Activated CD4-positive, CD25-positive, alpha-beta regulatory T cell treated with anti-CD3 and anti-CD28 coated beads, Interleukin-2, amount 50 U/mL, for 72 hours (primary cell): ENCODE results near the gene GNPDA1.

Experiments used
- DNase-seq: peaks from one replicate; pipeline ENCODE4 v3.0.0; 2021

The GNPDA1 gene

DNA sequence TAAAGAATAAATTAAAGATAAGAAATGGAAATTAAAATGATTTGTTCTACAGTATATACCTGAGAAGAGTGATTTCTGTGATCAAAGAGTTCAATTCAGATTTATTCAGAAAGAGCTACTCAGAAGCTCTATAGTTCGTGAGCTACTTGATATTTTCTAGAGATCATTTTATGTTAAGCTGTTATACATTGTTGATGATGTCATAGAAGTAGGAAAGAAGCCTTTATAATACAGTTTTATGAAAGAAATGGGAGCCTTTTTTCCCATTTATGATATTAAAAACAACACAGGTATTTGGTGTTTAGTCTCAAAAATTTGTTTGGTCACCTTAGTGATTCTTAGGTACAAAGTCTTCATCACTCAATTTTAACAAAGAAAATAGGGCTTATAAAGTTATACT lies 23.1 kb downstream of the GNPDA1 start:
- no peak for DNase-seq

DNA sequence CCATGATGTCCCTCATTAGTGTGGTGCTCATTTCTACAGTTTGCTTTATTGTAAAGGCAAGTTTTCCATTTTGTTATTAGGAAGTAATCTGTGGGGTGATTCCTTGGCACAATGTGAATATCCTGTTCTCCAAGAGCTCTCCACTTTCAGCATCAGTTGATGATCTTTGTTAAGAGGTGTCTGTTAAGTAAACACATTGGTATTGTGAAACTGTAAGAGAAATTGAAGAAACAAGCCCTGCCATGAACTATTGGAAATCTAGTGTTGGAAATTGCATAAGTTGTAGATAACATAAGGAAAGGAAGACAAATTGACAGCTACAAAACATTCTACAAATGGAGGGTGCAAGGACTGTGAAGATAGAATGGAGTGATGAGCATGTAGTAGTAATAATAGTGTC lies 26.8 kb downstream of the GNPDA1 start:
- DNase-seq: no peak

DNA sequence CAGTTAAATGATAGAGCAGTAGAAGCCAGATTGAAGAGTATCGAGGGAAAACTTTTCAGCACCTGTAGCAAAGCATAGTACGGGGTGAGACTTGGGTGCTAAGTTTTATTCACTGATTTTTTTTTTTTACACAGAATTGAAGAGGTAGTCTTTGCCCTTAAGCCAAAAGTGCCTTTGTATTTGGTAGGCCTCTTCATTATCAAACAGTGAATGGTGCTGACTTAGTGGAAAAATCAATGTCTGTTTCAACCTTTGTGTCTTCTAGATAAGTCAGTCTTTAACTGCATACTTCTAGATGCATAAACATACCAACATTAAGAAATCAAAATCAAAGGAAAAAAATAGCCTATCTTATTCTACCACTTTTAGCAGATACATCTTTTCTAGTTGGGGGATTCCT lies 30.2 kb downstream of the GNPDA1 start:
- no peak for DNase-seq

DNA sequence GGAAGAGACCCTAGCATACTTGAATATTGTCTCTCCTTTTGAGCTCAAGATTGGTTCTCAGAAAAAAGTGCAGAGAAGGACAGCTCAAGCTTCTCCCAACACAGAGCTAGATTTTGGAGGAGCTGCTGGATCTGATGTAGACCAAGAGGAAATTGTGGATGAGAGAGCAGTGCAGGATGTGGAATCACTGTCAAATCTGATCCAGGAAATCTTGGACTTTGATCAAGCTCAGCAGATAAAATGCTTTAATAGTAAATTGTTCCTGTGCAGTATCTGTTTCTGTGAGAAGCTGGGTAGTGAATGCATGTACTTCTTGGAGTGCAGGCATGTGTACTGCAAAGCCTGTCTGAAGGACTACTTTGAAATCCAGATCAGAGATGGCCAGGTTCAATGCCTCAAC lies 34.4 kb downstream of the GNPDA1 start:
- no peak for DNase-seq

DNA sequence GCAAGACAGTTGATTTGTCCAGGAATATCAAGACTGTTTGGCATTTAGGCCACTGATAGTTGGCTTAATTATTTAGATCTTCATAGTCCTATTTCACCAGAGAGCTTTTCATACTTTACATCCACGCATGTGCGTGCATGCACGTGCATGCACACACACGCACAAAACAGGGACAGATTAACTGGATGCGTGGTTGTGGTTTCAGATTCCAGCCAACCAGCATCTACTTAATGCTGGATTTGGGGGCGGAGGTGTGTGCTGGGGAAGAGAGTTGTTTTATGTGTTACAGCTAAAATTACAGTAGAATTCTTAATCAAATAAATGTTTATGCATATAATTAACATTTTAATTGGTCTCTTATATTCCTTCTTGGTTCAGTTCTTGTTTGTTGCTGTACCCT lies 36.7 kb downstream of the GNPDA1 start:
- DNase-seq: no peak

DNA sequence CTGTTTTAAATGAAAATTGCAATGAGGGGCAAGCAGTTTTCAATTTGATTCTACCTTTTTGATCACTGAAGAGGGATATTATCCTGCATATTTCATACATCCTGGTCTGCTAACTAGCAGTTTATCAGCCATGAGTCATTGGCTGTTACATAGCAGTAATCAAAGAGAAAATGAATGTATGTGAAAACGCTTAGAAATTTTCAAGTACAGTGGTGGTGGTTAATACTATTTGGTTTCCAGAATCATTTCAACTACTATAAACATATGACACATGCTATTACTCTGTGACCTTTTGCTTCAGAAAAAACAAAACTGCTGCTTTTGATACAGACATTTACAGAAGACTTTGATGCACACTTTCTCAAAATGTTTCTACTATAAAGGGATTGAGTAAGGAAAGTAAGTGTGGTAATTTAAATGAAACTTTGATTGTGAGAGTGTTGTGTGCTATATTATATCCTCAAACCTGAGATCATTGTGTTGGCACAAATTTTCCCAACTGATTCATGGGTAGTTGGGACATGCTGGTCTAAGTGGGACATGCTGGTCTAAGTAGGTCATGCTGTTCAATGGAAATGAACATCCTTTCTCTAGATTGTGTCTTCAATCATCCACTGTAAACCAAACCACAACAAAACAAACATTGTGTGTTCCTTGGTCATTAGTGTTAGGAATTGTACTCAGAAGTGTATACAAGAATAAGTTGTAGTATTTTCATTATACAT lies 38.8 kb downstream of the GNPDA1 start:
- no peak for DNase-seq

DNA sequence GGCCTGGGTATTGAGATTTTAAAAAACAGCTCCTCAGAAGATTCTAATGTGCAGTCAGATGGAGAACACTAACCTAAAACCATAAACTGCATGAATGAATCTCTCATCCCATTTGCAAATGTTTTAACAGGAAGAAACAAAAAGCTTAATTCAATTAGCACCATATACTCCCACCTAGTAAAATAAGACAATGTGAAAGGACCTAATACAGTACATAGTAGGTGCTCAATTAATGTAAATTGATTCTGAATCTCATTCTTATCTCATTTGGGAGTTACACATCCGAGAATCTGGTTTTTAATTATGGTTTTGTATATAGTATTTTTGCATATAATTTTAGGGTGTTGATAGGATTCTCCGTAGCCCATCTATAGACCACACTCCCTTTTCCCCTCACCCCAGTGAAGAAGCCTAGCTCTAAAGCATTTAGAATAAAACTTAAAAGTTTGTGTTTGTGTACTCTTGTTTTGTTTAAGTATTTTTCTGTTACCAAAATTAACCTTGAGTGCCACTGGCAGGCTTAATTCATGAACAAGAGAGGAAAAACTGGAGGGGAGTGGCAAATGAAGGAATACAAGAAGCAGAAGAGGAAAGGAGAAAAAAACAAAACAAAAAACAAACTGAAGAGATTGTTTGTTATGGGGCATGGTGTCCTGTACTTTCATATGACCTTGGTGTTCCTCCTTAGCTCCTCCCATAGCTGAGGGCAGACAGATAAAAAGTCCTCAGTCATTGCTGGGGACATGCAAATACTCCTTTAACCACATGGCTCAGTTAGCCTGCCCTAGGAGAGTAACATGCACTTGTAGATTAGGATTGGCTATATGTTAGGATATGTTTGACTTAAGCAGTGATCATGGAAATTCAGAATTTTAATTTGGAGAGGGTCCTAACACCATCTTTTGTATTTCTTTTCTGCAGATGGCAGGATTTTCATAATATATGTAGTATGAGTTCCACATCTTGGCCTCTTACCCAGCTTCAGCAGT lies 42.8 kb downstream of the GNPDA1 start:
- DNase-seq: no peak

DNA sequence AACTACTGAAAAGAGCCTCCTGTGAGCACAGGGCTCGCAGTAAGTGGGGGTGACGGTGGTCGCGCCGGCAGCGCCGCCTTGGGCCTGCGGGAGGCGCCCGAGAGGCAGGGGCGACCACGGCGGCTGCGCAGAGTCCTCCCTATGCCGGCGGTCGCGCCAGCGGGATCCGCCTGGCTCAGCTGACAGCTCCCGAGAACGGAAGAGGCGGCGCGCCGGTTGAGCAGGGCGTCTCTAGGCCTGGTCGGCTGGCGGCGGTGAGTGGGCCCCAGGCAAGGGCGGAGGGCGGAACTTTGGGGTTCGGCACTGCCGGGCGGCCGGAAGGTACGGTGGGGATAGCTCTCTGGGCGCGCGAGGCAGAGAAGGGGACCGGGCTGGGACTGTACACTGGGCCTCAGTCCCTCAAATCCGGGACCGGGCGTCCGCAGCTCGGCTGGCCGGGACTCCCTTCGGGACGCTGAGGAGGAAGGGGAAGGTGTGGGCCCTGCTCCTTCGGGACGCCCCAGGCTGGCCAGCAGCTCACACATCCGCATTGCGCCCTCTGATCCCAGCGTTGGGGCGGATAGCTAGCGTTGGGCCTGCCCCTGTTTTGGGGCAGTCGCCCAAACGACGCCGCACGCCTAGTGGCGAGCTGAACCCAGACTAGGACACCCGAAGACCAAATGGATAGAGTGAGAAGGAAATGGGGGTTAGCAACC lies 43.8 kb downstream of the GNPDA1 start, which contains the start of gene RNF14:
Gene RNF14, plus strand, starts transcription at position 192 of the 695 bp plus-strand sequence. CDS start 4,484 bp downstream, outside the sequence.
- DNase-seq: peak; percentile 94

DNA sequence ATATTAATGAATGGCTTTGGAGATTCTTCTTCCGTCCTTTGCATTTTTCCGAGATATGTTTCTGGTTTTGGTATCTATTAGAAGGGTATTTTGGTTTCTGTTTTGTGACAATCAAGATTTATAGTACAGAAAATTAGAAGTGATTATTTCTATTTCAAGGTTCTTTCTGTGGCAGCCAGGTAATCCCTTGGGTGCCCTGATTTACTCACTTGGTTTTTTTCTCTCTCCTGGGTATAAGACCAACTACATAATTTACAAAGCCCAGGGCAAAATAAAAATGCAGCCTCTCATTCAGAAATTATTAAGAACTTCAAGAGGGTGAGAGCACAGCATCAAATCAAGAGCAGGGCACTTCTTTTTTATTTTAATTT lies 45.9 kb downstream of the GNPDA1 start:
- no peak for DNase-seq

DNA sequence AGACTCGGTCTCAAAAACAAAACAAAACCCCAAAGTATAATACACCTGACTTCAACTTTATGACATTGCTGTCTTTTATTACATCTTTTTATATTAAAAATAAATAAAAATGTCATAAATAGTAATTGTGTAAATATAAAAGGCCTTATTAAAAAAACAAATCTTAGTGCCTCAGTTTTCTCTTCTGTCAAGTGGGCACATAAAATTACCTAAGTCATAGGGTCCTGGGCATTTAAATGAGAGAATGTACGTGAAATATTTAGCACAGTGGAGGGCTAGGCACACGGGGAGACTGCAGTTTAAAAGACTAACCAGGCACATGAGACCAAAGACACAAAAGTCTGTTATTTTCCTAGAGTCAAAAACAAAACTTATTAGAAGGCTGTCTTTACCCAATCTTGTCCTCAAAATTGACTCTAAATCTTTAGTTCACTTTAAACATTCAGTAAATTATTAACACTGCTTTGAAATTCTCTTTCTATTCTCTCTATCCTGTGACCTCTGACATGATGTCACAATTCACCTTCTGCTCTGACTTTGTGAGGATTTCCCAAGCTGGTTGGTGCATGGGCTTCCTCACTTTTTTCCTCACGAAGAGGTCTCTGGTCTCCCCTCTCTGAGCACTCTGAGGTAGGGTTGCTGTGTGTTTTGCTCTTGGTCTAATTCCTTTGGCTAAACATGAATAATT lies 46.4 kb downstream of the GNPDA1 start:
- DNase-seq: no peak

DNA sequence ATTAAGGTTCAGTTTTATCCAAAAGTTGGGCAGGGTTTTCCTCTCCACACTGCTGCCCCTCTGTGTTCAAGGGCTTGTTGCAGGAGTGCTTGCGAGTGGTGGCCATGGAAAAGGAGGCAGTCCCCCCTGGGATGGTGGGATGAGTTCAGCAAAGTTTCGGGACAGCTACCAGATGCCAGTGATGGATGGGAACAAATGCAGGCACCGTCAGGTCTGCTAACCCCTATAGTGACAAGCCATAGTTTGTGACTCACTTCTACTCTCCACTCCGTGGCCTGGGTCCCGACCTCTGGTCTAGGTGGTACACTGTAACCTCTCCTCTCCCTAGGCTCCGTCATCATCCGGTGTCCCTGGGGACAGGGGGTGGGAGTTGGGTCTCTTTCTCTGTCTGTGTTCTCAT lies 47.8 kb downstream of the GNPDA1 start:
- DNase-seq: no peak

DNA sequence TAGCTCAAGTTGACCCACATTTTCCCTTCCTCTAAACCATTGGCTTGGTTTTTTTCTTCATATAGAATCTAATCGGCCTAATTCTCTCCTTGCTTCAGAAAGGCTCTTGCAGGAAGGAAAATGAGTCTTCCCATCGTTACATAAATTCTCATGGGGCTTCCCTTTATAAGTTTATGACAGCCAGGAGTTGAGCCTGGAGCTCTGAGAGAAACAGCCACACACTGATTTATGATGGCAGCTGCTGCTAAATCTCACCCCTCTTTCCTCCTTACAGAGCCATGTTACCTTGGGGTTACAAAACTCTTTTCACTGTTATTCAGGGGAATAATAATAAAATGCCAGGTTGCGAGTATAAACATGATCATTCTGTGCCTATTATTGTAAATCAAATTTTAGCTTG lies 49.1 kb downstream of the GNPDA1 start:
- DNase-seq: no peak

DNA sequence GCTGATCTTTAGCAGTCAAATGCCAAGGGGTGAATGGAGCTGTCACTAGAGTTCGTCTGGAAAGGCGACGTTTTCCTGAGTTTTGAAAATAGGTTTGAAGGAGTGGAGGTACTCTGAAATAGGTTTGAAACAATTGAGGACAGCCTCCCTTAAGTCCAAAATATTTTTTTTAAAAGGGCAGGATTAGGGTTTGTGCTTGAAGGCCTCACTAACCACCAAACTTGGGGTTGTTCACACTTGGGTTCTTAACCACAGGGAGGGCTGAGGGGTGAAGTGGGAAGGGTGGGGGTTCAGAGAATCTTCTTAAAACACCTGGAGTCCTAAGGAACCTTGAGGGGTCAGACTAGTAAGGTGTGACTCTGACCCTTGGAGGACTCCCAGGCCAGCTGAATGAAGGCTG lies 51.4 kb downstream of the GNPDA1 start:
- DNase-seq: no peak

DNA sequence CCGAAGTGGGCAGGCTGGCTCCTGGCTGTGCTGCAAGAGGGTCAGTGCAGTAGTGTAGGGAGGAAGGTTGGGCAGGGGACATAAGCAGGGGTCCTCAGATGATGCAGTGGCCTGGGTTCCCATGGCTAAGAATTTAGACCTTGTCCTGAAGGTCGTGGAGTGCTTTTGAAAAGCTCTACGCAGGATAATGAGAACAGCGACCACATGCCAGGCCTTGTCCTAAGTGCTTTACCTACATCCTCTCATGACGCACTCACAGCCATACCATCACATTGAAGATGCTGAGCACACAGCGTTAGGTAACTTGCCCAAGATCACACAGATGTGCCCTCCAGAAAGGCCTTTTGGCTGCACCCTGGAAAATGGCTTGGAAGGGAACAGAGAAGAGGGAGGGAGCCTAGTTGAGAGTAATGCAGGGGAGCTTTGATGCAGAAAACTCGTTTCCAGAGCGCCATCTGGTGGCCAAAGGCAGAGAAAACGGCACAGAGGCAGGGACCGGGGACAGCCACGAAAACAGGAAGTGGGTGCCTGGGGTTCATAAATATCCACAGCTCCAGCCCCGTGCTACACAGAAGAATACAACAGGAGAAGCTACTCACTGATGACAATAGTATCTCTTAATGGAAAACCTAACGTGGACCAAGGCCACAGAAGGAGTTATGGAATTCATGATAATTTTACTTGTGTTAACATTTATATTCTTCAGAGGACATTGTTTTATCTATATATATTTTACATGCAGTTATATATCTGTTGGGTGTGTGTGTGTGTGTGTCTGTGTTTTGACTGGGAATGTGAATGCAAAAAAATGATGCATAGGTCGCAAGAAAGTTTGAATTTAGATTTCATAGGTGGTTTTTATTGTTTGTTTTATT lies 52.1 kb downstream of the GNPDA1 start:
- DNase-seq: peak; percentile 88

DNA sequence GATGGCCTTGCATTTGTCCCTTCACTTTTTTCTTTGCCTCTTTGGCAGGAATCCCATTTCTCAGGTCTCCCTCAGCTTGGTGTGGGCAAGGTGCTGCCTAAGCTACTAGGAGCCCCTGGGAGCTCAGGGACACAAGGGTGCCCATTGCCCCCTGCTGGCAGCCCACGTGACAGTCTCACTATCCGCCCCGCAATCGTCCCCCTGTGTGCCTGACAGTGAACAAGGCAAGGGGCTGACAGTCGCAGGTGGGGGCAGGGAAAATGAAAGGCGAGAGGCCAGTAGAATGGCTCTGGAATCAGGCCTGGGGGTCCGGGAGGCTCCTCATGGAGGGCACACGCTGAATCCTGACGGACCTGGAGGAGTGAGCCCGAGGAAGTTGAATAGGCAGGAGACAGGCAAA lies 52.8 kb downstream of the GNPDA1 start:
- DNase-seq: no peak

DNA sequence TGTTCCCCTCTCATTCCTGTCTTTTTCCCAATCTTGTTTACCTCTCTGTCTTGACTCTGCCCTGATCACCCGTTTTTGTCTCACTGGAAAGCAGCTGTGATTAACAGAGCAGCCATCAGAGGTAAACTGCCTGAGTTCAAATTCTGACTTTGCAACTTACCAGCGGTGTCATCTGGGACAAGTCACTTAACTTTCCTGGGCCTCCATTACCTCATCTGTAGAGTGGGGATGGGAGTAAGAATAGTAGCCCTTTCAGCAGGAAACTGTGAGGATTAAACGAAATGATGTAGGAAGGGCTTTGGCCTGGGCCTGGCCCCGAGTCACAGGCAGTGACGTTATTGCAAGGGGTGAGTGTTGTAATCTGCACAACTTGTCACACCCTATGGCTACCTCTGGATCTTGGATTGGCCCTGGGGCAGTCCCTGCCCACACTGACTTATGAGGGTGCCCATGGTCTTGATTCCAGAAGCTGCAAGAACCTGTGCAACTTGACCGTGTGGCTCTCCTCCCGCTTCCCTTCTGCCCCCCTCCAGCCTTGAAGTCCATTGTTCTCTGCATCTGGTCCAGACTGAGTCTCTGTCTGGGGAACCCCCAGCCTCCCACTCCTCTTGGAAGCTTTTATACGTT lies 54.2 kb downstream of the GNPDA1 start:
- no peak for DNase-seq

DNA sequence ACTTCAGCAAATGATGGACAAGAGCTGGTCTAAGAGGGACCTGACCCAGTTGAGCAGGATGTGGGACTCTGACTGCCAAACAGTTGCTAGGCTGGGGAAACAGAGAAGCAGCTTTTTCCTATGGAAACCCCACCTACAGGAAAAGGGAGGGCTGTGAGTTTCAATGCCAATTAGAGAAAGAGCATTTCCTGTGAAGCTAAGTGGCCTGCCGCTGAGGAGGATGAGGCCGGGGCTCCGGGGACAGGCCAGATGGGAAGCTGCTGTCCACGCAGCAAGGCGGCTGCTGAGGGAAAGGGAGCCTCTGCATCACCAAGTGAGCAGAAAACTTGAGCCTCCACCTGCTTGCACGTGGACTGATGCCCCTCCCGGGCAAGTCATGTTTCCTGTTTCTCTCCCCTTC lies 54.7 kb downstream of the GNPDA1 start, which contains the start of gene PCDH12:
Gene PCDH12, minus strand, starts transcription at position 90 of the 400 bp plus-strand sequence. CDS start 351 bp downstream, outside the sequence.
- no peak for DNase-seq

DNA sequence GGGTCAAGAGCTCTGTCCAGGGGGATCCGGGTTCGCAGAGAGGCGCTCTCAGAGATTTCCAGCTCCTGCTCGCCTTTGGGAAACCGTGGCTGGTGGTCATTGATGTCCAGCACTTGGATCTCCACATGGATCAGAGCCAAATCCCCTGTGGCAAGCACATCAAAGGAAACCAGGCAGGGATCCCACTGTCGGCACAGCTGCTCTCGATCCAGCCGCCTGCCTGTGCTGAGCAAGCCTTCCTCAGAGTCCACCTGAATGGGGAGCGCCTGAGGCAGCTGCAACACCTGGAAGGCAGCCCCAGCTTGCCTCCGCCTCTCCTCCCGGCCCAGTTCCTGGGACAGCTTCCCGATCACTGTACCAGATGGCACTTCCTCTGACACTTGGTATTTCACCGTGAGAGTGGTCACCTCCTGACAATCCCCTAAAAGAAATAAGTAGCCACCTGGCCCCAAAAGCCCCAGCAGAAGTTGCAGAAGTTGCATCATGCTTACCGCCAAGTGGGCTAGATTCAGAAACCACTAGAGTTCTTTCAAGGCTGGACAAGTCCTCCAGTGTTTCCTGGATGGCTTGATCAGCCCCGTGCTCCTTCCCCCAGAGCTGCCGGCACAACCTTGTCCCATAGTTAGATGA lies 55.3 kb downstream of the GNPDA1 start:
- no peak for DNase-seq

DNA sequence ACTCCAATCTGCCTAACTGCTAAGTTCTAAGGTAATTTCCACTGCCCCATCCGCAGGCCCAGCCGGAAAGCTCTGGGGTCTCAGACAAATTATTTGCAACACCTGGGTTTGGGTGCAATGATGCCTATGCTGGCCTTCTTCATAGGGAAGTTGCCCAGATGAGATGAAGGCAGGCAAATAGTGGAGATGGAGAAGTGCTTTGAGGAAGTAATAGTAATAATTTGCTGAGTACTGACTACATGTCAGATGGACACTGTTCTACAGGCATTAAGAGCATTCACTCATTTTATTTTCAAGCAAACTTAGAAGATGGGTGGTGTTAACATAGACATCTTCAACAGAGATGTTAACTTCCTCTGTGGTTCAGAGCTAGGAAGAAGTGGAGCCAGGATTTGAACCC lies 58.6 kb downstream of the GNPDA1 start:
- DNase-seq: no peak

DNA sequence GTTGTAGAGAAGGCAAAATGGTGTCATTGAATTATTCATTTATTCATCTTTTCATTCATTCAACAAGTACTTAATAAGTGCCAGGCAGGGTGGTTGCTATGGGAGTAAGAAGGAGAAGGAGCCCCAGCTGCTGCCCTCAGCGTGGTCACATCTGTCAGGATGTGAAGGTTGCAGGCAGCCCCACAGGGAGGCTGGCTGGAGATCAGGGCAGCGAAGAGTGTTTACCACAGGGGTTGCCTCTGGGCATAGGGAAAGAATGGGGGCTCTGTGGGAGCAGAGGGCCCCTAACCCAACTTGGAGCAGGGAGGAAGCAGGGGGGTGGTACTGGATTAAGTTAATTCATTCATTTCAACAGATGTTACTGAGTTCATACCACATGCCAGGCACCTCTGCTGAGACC lies 60.8 kb downstream of the GNPDA1 start:
- DNase-seq: no peak

DNA sequence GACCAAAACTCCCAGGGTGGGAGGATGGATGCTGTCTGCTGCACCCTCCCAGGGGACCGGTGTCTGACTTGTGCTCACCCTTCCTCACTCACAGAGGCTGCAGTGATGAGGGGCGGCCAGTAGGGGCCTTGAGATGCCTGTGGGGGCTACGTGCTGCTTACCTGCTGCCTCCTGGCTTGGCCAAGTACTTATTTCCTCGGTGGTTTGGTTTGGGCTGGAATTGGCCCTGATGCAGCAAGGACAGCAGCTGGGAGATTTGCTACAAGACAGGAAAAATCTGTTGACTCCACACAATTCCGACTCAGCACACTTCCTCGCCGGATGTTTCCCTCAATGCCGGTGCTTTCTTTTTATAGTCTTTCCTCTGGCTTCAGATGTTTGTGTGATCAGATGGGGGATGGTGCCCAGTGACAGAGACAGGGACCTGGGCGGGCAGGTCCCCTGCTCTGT lies 61.5 kb downstream of the GNPDA1 start:
- DNase-seq: no peak
